H9 (cell line): ENCODE measurements around the gene C3orf52. TPM values are rescaled to one million over a fixed set of nuclear protein-coding genes. Genes with fewer than 3 reads are reported as not detected.

Experiments used
- DNase-seq: peaks from one replicate; pipeline ENCODE4 v3.0.0-alpha.2; 2017
- H2AFZ ChIP-seq: one replicate; pipeline ENCODE4 v1.6.1; 2013; ENCODE audit warnings: mild to moderate bottlenecking, low read length, control low read depth, moderate library complexity
- H2AK5ac ChIP-seq: 2 replicates; pipeline ENCODE4 v1.6.1; 2013; ENCODE audit warnings: low read length, control low read depth, mixed read lengths; ENCODE audit not compliant: insufficient read length
- H2BK120ac ChIP-seq: one replicate; pipeline ENCODE4 v1.6.1; 2013; ENCODE audit warnings: low read depth, mild to moderate bottlenecking, low read length, control low read depth, inconsistent platforms; ENCODE audit not compliant: poor library complexity, severe bottlenecking
- H2BK12ac ChIP-seq: 2 replicates; pipeline ENCODE4 v1.6.1; 2013; ENCODE audit warnings: low read length, control low read depth, mixed read lengths, low read depth; ENCODE audit not compliant: insufficient read length
- H2BK15ac ChIP-seq: 2 replicates; pipeline ENCODE4 v1.6.1; 2013; ENCODE audit warnings: low read depth, low read length, control low read depth
- H2BK20ac ChIP-seq: one replicate; pipeline ENCODE4 v1.6.1; 2013; ENCODE audit warnings: low read depth, mild to moderate bottlenecking, low read length, control low read depth, inconsistent platforms; ENCODE audit not compliant: poor library complexity, severe bottlenecking
- H2BK5ac ChIP-seq: 2 replicates; pipeline ENCODE4 v1.6.1; 2013; ENCODE audit warnings: low read length, control low read depth, mixed read lengths; ENCODE audit not compliant: insufficient read length
- H3K14ac ChIP-seq: 2 replicates; pipeline ENCODE4 v1.6.1; 2013; ENCODE audit warnings: low read length, control low read depth; ENCODE audit not compliant: insufficient read depth
- H3K18ac ChIP-seq: 2 replicates; pipeline ENCODE4 v1.6.1; 2013; ENCODE audit warnings: low read depth, mild to moderate bottlenecking, mixed read lengths, low read length, control low read depth; ENCODE audit not compliant: insufficient read length
- H3K23ac ChIP-seq: 2 replicates; pipeline ENCODE4 v1.6.1; 2013; ENCODE audit warnings: low read length, control low read depth, mixed read lengths, low read depth; ENCODE audit not compliant: insufficient read length
- H3K23me2 ChIP-seq: 2 replicates; pipeline ENCODE4 v1.6.1; 2013; ENCODE audit warnings: low read depth, mild to moderate bottlenecking, mixed read lengths, low read length, control low read depth; ENCODE audit not compliant: insufficient read length, poor library complexity, severe bottlenecking
- H3K27ac ChIP-seq: 2 replicates; pipeline ENCODE4 v1.5.1; 2013; ENCODE audit warnings: low read length, control low read depth, mixed read lengths, low read depth; ENCODE audit not compliant: insufficient read length
- H3K27me3 ChIP-seq: 2 replicates; pipeline ENCODE4 v1.6.1; 2013; ENCODE audit warnings: low read length, control low read depth, inconsistent platforms; ENCODE audit not compliant: insufficient read depth
- H3K4ac ChIP-seq: 2 replicates; pipeline ENCODE4 v1.6.1; 2013; ENCODE audit warnings: low read depth, mild to moderate bottlenecking, control low read depth, inconsistent platforms, low read length, moderate library complexity
- H3K4me1 ChIP-seq: 2 replicates; pipeline ENCODE4 v1.6.1; 2013; ENCODE audit warnings: low read length, control low read depth, inconsistent platforms; ENCODE audit not compliant: insufficient read depth
- H3K4me2 ChIP-seq: 2 replicates; pipeline ENCODE4 v1.6.1; 2013; ENCODE audit warnings: low read length, control low read depth, mixed read lengths; ENCODE audit not compliant: insufficient read length, insufficient read depth
- H3K56ac ChIP-seq: 2 replicates; pipeline ENCODE4 v1.6.1; 2013; ENCODE audit warnings: low read depth, mild to moderate bottlenecking, mixed read lengths, low read length, control low read depth; ENCODE audit not compliant: insufficient read length
- H3K79me1 ChIP-seq: 2 replicates; pipeline ENCODE4 v1.6.1; 2013; ENCODE audit warnings: low read depth, mild to moderate bottlenecking, moderate library complexity, low read length, control low read depth, inconsistent platforms; ENCODE audit not compliant: insufficient read depth, poor library complexity, severe bottlenecking
- H3K79me2 ChIP-seq: 2 replicates; pipeline ENCODE4 v1.6.1; 2013; ENCODE audit warnings: low read length, control low read depth, inconsistent platforms; ENCODE audit not compliant: insufficient read depth
- H3K9ac ChIP-seq: 2 replicates; pipeline ENCODE4 v1.6.1; 2013; ENCODE audit warnings: low read length, control low read depth, mixed read lengths; ENCODE audit not compliant: insufficient read length; ENCODE audit errors: extremely low read depth
- H3K9me3 ChIP-seq: one replicate; pipeline ENCODE4 v1.6.1; 2013; ENCODE audit warnings: low read depth, low read length, inconsistent platforms; ENCODE audit not compliant: control insufficient read depth
- H3T11ph ChIP-seq: one replicate; pipeline ENCODE4 v1.6.1; 2013; ENCODE audit warnings: mild to moderate bottlenecking, low read length, control low read depth, inconsistent platforms
- H4K20me1 ChIP-seq: one replicate; pipeline ENCODE4 v1.6.1; 2013; ENCODE audit not compliant: control insufficient read depth, insufficient read length, insufficient read depth
- H4K5ac ChIP-seq: 2 replicates; pipeline ENCODE4 v1.6.1; 2013; ENCODE audit warnings: low read depth, mild to moderate bottlenecking, mixed read lengths, low read length, control low read depth; ENCODE audit not compliant: insufficient read length
- H4K8ac ChIP-seq: replicated peaks from 2 replicates; pipeline ENCODE4 v1.6.1; 2013; ENCODE audit warnings: low read length, control low read depth, mixed read lengths, low read depth; ENCODE audit not compliant: insufficient read length
- H4K91ac ChIP-seq: 2 replicates; pipeline ENCODE4 v1.6.1; 2013; ENCODE audit warnings: low read depth, mild to moderate bottlenecking, moderate library complexity, mixed read lengths, low read length, control low read depth; ENCODE audit not compliant: insufficient read length
- H3K27ac Mint-ChIP-seq, 3 experiments: 2 replicates in 2 of 3; 3 replicates in 1 of 3; pipeline ENCODE4 v1.8.0; 2020 to 2021; ENCODE audit warnings: mixed read lengths in 3 of 3, mild to moderate bottlenecking in 1 of 3, moderate library complexity in 1 of 3
- H3K27me3 Mint-ChIP-seq: 2 replicates; pipeline ENCODE4 v1.8.0; 2021; ENCODE audit warnings: low read depth, mild to moderate bottlenecking, moderate library complexity, mixed read lengths
- H3K36me3 Mint-ChIP-seq, 3 experiments: 2 replicates in 2 of 3; 3 replicates in 1 of 3; pipeline ENCODE4 v1.8.0; 2020 to 2021; ENCODE audit warnings: low read depth in 3 of 3, mixed read lengths in 3 of 3; ENCODE audit not compliant: insufficient read depth in 1 of 3
- H3K4me1 Mint-ChIP-seq, 2 experiments: 2 replicates each; pipeline ENCODE4 v1.8.0; 2020; ENCODE audit warnings: mixed read lengths in 2 of 2
- H3K4me3 Mint-ChIP-seq, 2 experiments: 2 replicates in 1 of 2; 3 replicates in 1 of 2; pipeline ENCODE4 v1.8.0; 2020 to 2021; ENCODE audit warnings: mild to moderate bottlenecking in 2 of 2, mixed read lengths in 2 of 2, moderate library complexity in 1 of 2
- H3K9me3 Mint-ChIP-seq, 2 experiments: 2 replicates in 1 of 2; 3 replicates in 1 of 2; pipeline ENCODE4 v1.8.0; 2020; ENCODE audit warnings: mild to moderate bottlenecking in 2 of 2, mixed read lengths in 2 of 2, moderate library complexity in 1 of 2
- CTCF ChIP-seq: fragments of 200-600 bp; sonication (generic); conservative IDR thresholded peaks from 3 replicates; pipeline ENCODE4 v1.8.0; 2021; ENCODE audit warnings: antibody characterized with exemption, mild to moderate bottlenecking
- WGBS: extraction: QIAGEN DNeasy Blood & Tissue Kit; methylation state at CpG from one replicate; pipeline ENCODE4 v1.1.7; 2013; ENCODE audit warnings: missing lambda C conversion rate, low lambda C conversion rate, mixed read lengths; ENCODE audit not compliant: insufficient read length; ENCODE audit errors: extremely low coverage; 5-methylcytosine and 5-hydroxymethylcytosine counted together
- total RNA-seq: library from RNA; stranded (reverse); gene quantifications from 2 replicates; pipeline ENCODE4 v1.2.1, GENCODE V29; 2021

C3orf52 gene
- total RNA-seq, 1 experiment from 2014 or later, result 11.2 TPM

GRCh38 chr3:112141293-112141692 is 55.1 kb downstream of the C3orf52 start:
- H3K4me3 Mint-ChIP-seq, result no peak overlapping the region
- H2BK5ac ChIP-seq, result no peak overlapping the region
- H3K4me1 ChIP-seq, result no peaks in the 10 kb centered on the region; the same call in 1 of the 2 replicates
- no peak overlapping the region for H2AK5ac ChIP-seq
- H4K5ac ChIP-seq, result no peak overlapping the region
- no peak overlapping the region for H3K27ac Mint-ChIP-seq
- H3K27me3 Mint-ChIP-seq, result no peaks in the 10 kb centered on the region
- no peak overlapping the region for H2BK120ac ChIP-seq
- no peak overlapping the region for H3K56ac ChIP-seq
- no peak overlapping the region for H3T11ph ChIP-seq
- H3K4me2 ChIP-seq, result no peak overlapping the region
- no peaks in the 10 kb centered on the region for H3K9me3 ChIP-seq
- no peak overlapping the region for H2BK15ac ChIP-seq
- no peak overlapping the region for H2BK20ac ChIP-seq
- H3K9ac ChIP-seq, result no peak overlapping the region
- peaks cover 17 to 23% of the 10 kb centered on the region in 2 experiments for H3K4me1 Mint-ChIP-seq
- no peak overlapping the region for H4K8ac ChIP-seq
- no peaks in the 10 kb centered on the region for H3K23me2 ChIP-seq
- H3K79me1 ChIP-seq, result no peaks in the 10 kb centered on the region
- H3K36me3 Mint-ChIP-seq, result peaks cover 6 to 18% (median 11%) of the 10 kb centered on the region in 3 experiments; a peak in 5 of 7 replicates
- no peak overlapping the region for H3K4ac ChIP-seq
- H3K27me3 ChIP-seq, result no peaks in the 10 kb centered on the region
- no CpG with 5 or more reads among the region's 2 CpGs for WGBS
- no peak overlapping the region for H2BK12ac ChIP-seq
- no peak overlapping the region for H3K23ac ChIP-seq
- H2AFZ ChIP-seq, result no peak overlapping the region
- TF ChIP-seq CTCF, result no peak
- no peak overlapping the region for H4K91ac ChIP-seq
- DNase-seq, result no peak
- H3K14ac ChIP-seq, result no peak overlapping the region
- H3K27ac ChIP-seq, result no peak overlapping the region
- no peaks in the 10 kb centered on the region for H4K20me1 ChIP-seq
- peaks cover 13 to 28% of the 10 kb centered on the region in 2 experiments; a peak in 4 of 5 replicates for H3K9me3 Mint-ChIP-seq
- H3K79me2 ChIP-seq, result no peaks in the 10 kb centered on the region
- no peak overlapping the region for H3K18ac ChIP-seq
